ENCODE measurements around the gene SP140L.

Gene SP140L

DNA sequence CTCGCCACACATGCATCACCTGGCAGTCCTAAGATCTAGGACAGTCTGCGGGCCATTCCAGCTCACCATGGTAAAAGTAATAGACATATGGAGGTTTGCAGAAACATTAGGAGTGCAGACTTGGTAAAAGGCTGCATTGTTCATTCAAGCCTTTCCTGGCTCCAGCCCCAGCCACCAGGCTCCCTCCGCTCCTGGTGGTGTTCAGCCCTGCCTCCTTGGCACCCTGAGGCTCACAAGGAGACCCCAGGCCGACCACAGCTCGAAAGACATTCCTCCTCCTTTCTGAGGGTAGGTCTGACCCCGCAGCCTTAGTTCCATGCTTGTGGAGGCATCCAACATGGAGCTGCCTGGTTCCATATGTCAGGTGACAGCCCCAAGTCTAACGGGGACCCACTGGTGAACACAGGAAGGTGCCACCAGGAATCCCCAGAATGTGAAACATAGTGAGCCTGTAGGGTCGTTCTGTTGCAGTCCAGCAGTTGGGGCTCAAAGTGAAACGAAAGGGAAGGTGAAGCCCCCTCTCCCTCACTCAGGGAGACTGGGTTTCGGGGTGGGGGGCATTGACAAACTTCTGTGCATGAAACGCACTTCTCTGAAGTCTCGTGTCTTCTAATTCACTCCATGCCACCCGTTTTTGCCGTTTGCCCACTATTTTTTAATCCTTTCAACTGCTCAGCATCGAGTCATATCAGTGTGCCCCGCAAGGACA, 84.0 kb downstream of the SP140L start:
- no peaks in the 10 kb centered on the region for H3K9me3 ChIP-seq (ENCODE audit: insufficient read depth, low read depth, low read length)
- H3K4me1 ChIP-seq (ENCODE audit: insufficient read depth, low read length): no peaks in the 10 kb centered on the region; the same call in 1 of the 2 replicates
- H3K9ac ChIP-seq (ENCODE audit: low read depth, low read length): peak overlapping the region; percentile 78; the same call in 1 of the 2 replicates
- WGBS: 76% methylated on average over 16 of the region's 16 CpGs
- H3K36me3 ChIP-seq (ENCODE audit: insufficient read depth, low read length): no peaks in the 10 kb centered on the region
- H3K4me3 ChIP-seq (ENCODE audit: low read length): peak overlapping the region; percentile 69
- peaks cover 41% of the 10 kb centered on the region for H3K27me3 ChIP-seq (ENCODE audit: insufficient read depth, low read length)
- H3K27ac ChIP-seq (ENCODE audit: low read depth, low read length): no peak overlapping the region

DNA sequence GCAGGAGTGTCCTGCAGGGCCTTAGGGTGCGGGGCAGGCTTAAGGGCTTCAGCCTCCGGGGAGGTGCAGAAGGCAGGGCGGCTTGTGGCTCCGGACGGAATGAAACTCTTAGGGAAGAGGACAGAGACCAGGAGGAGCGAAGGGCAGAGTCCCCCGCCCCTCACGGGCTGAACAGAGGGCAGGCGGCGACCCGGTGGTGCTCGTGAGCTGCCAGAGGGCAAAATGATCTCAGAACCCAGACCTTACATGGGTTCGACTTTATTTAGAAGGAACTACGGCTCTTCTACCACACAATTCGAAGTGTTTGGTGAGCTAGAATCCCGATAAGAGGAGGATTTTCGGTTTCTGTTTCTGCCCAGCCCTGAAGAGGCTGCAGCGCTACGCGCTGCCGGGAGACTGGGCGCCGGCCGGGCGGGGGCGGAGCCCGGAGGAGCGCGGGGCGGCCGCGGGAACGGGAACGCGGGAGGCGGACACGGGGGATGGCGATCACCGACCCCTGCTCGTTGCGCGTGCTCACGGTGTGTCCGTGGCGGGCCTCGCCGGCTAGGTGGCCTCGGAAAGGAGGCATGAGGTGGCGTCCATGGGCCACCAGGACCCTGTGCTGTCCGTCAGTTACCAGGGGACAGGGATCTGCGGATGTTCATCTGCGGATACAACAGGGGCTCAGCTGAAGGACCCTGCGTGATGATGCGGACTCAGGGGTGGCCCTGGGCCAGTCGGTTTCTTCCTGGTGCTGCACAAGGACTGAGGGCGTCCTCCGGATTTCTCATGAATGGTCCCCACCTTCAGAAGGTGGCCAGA, 84.8 kb downstream of the SP140L start:
- Histone ChIP-seq H3K9ac (ENCODE audit: low read depth, low read length) (peak overlapping the region; percentile 78), H3K27me3 (ENCODE audit: insufficient read depth, low read length) (peaks cover 41% of the 10 kb centered on the region), H3K36me3 (ENCODE audit: insufficient read depth, low read length) (no peaks in the 10 kb centered on the region), H3K27ac (ENCODE audit: low read depth, low read length) (no peak overlapping the region), H3K4me1 (ENCODE audit: insufficient read depth, low read length) (peaks cover 3% of the 10 kb centered on the region; the same call in 1 of the 2 replicates), H3K4me3 (ENCODE audit: low read length) (peak overlapping the region; percentile 69), H3K9me3 (ENCODE audit: insufficient read depth, low read depth, low read length) (no peaks in the 10 kb centered on the region)
- 4% methylated on average over 57 of the region's 57 CpGs for WGBS

DNA sequence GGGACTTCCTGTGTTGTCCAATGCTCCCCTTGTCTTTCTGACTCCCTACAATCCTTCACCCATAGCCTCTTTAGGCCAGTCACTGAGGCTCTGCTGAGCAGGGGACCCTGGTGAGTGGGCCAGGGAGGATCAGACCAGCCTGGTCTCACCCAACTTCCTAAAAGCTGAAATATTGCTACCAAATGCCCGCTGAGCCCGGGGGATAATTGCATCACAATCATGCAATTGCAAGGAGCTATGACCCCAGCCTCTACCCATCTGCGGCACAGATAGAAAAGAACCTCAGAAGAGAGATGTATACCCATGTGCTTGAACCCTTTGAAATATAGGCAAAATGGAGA, 85.3 kb downstream of the SP140L start:
- H3K4me3 ChIP-seq (ENCODE audit: low read length): peak overlapping the region; percentile 69
- peaks cover 3% of the 10 kb centered on the region; the same call in 1 of the 2 replicates for H3K4me1 ChIP-seq (ENCODE audit: insufficient read depth, low read length)
- 100% methylated on average over 3 of the region's 3 CpGs for WGBS
- no peak overlapping the region for H3K27ac ChIP-seq (ENCODE audit: low read depth, low read length)
- H3K9me3 ChIP-seq (ENCODE audit: insufficient read depth, low read depth, low read length): no peaks in the 10 kb centered on the region
- H3K9ac ChIP-seq (ENCODE audit: low read depth, low read length): no peak overlapping the region
- H3K27me3 ChIP-seq (ENCODE audit: insufficient read depth, low read length): peaks cover 41% of the 10 kb centered on the region
- H3K36me3 ChIP-seq (ENCODE audit: insufficient read depth, low read length): no peaks in the 10 kb centered on the region

DNA sequence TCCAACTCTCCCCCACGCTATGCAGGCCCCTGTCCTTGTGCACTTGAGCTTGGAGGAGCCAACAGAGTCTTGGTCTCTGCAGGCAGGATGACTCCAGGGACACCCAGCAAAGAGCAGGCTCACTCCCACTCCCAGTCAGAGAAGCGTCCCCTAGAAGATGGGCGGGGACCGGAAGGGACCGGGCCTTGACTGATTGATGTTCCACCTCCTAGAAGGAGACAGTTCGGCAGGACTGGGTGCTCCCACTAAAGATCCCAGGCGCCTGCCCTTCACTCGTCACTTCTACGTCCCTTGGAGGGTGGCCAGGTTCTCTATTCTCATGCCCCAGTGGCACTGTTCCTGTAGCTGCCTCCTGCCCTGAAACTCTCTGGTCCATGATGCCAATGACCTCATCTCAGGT, 85.9 kb downstream of the SP140L start:
- H3K9ac ChIP-seq (ENCODE audit: low read depth, low read length): no peak overlapping the region

DNA sequence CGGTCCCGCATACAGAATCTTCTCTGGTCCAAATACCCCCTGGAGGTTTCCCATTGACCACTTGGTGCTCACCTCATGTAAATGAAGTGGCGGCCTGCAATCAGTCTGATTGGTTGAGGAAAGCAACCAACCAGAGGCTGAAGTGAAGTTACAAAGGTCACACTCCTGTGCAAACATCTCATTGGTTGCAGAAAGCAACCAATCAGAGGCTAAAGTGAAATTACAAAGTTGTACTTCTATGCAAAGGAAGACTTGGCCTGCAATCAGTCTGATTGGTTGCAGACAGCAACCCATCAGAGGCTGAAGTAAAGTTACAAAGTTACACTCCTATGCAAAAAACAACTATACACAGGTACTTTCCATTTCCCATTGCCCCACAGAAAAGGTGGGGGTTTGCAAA, 86.5 kb downstream of the SP140L start:
- H3K36me3 ChIP-seq (ENCODE audit: insufficient read depth, low read length): no peaks in the 10 kb centered on the region
- no peak overlapping the region for H3K27ac ChIP-seq (ENCODE audit: low read depth, low read length)
- H3K4me1 ChIP-seq (ENCODE audit: insufficient read depth, low read length): peaks cover 3% of the 10 kb centered on the region; the same call in 1 of the 2 replicates
- peaks cover 41% of the 10 kb centered on the region for H3K27me3 ChIP-seq (ENCODE audit: insufficient read depth, low read length)
- no peak overlapping the region for H3K4me3 ChIP-seq (ENCODE audit: low read length)
- WGBS: 96% methylated on average over 3 of the region's 3 CpGs
- no peaks in the 10 kb centered on the region for H3K9me3 ChIP-seq (ENCODE audit: insufficient read depth, low read depth, low read length)
- no peak overlapping the region for H3K9ac ChIP-seq (ENCODE audit: low read depth, low read length)

More for the DNA sequence above, 85.9 kb downstream of the SP140L start:
- Histone ChIP-seq H3K4me1 (ENCODE audit: insufficient read depth, low read length) (peaks cover 3% of the 10 kb centered on the region; the same call in 1 of the 2 replicates), H3K4me3 (ENCODE audit: low read length) (no peak overlapping the region), H3K27me3 (ENCODE audit: insufficient read depth, low read length) (peaks cover 41% of the 10 kb centered on the region), H3K9me3 (ENCODE audit: insufficient read depth, low read depth, low read length) (no peaks in the 10 kb centered on the region), H3K27ac (ENCODE audit: low read depth, low read length) (no peak overlapping the region), H3K36me3 (ENCODE audit: insufficient read depth, low read length) (no peaks in the 10 kb centered on the region)
- 94% methylated on average over 9 of the region's 9 CpGs for WGBS

DNA sequence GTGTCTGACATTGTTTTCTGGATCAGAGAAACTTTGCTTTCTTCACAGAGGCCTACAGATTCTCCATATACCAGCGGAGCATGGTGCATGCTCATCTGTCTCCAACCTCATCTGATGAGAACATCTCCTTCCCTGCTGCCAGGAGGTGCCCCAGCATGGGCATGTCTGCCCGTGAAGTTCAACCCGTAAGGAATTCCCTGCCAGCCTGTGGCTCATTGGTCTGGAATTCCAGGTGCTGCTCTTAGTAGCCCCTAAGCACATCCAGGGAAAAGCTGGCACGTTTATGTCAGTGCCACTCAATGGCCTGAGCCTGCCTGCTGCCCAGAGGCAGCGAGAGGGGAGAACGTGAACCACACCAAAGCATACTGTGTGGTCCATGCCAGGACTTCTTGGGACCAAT, 87.3 kb downstream of the SP140L start:
- H3K9me3 ChIP-seq (ENCODE audit: insufficient read depth, low read depth, low read length): no peaks in the 10 kb centered on the region
- 92% methylated on average over 6 of the region's 6 CpGs for WGBS
- peaks cover 3% of the 10 kb centered on the region; the same call in 1 of the 2 replicates for H3K4me1 ChIP-seq (ENCODE audit: insufficient read depth, low read length)
- H3K4me3 ChIP-seq (ENCODE audit: low read length): no peak overlapping the region
- peaks cover 36% of the 10 kb centered on the region for H3K27me3 ChIP-seq (ENCODE audit: insufficient read depth, low read length)
- no peaks in the 10 kb centered on the region for H3K36me3 ChIP-seq (ENCODE audit: insufficient read depth, low read length)
- H3K27ac ChIP-seq (ENCODE audit: low read depth, low read length): no peak overlapping the region
- no peak overlapping the region for H3K9ac ChIP-seq (ENCODE audit: low read depth, low read length)

DNA sequence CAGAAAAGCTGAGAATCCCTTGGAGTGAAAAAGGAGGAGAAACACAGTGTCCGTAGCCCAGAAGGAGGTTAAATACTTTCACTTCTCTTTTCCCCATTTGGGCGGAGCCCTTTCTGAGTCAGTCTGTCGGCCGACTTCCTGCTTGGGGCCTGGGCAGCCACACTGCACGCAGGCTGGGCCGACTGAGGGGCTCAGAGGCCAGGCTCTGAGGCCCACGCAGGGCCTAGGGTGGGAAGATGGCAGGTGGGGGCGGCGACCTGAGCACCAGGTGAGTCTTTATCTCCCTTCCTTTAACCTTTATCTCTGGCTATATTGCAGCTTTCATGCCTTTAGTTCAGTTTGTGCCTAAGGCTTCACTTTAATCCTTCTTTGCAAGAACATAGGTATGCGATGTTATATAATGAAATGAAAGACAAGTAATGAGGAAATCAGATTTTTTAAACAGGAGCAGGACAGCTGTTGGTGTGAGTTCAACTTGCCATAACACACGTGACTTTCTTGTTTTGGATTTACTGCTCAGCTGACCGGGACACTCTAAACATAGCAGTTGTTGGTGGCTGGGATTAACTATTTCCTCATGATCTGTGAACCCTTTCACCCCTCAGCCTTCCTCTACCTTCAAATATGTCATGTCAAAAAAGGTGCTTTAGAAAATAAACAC, 89.2 kb downstream of the SP140L start, which contains the start of gene SP100:
SP100 (plus strand) TSS at position 141 of the 661 bp plus-strand sequence; CDS start at position 237, 96 bp downstream.
- Histone ChIP-seq H3K27ac (ENCODE audit: low read depth, low read length) (no peak within 1 kb of the TSS), H3K9me3 (ENCODE audit: insufficient read depth, low read depth, low read length) (no peaks in the 10 kb centered on the region), H3K9ac (ENCODE audit: low read depth, low read length) (no peak within 1 kb of the TSS), H3K27me3 (ENCODE audit: insufficient read depth, low read length) (peaks cover 20% of the 10 kb centered on the region), H3K4me1 (ENCODE audit: insufficient read depth, low read length) (peaks cover 3% of the 10 kb centered on the region; the same call in 1 of the 2 replicates), H3K4me3 (ENCODE audit: low read length) (no peak within 1 kb of the TSS), H3K36me3 (ENCODE audit: insufficient read depth, low read length) (no peaks in the 10 kb centered on the region)
- 64% methylated on average over 12 of the region's 12 CpGs for WGBS

DNA sequence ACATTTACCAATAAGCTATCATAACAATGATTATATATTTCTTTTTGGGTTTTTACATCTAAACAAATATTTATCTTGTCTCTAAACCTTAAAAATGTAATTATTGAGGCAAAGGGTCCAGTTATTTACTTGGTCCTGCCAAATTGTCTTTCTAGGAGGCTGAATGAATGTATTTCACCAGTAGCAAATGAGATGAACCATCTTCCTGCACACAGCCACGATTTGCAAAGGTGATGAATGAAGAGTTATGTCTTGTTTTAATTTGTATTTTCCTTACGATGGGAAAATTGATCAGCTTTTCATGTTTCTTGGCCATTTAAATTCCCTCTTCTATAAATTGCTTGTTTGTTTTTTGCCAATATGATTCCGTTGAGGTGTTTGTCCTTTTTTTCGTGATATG, 90.4 kb downstream of the SP140L start:
- no peak overlapping the region for H3K4me3 ChIP-seq (ENCODE audit: low read length)
- WGBS: 86% methylated on average over 1 of the region's 4 CpGs
- no peaks in the 10 kb centered on the region for H3K36me3 ChIP-seq (ENCODE audit: insufficient read depth, low read length)
- H3K9ac ChIP-seq (ENCODE audit: low read depth, low read length): no peak overlapping the region
- H3K9me3 ChIP-seq (ENCODE audit: insufficient read depth, low read depth, low read length): no peaks in the 10 kb centered on the region
- 0 out of 2 replicates have a peak, but pooled peaks cover 3% of the 10 kb centered on the region for H3K4me1 ChIP-seq (ENCODE audit: insufficient read depth, low read length)
- H3K27ac ChIP-seq (ENCODE audit: low read depth, low read length): no peak overlapping the region
- peaks cover 8% of the 10 kb centered on the region for H3K27me3 ChIP-seq (ENCODE audit: insufficient read depth, low read length)

DNA sequence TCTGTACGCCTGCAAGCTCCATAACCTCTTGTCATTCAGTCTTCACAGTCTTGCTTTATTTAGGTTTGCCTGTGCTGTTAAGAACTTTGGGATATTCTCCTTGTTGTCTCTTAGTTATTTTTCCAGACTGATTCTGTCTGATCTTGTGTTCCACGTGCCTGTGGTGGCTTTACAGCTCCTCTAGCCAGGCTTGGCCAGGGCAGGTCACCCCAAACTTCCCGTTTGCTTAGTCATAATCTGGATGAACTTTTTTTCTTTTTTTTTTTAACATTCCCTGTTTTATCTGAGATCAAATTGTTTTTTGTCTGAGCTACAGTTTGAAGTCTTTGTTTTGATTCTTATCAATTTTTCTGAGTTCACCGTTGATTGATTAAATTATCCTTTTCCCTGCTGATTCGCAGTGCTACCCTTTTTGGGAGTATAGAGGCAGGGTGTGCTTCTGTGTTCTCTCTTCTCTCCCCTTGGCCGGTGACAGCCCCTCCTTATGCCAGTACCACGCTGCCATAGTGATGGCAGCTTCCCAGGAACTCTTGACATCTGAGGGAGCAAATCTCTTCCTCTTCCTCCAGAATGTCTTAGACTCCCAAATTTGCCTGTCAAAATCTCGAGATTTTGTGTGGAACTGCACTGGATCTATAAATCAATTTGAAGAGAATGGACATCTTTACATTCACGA, 91.5 kb downstream of the SP140L start:
- 89% methylated on average over 8 of the region's 9 CpGs for WGBS
- H3K36me3 ChIP-seq (ENCODE audit: insufficient read depth, low read length): no peaks in the 10 kb centered on the region
- 0 out of 2 replicates have a peak, but pooled peaks cover 3% of the 10 kb centered on the region for H3K4me1 ChIP-seq (ENCODE audit: insufficient read depth, low read length)
- H3K27ac ChIP-seq (ENCODE audit: low read depth, low read length): no peak overlapping the region
- no peak overlapping the region for H3K9ac ChIP-seq (ENCODE audit: low read depth, low read length)
- H3K27me3 ChIP-seq (ENCODE audit: insufficient read depth, low read length): no peaks in the 10 kb centered on the region
- no peaks in the 10 kb centered on the region for H3K9me3 ChIP-seq (ENCODE audit: insufficient read depth, low read depth, low read length)
- H3K4me3 ChIP-seq (ENCODE audit: low read length): no peak overlapping the region

DNA sequence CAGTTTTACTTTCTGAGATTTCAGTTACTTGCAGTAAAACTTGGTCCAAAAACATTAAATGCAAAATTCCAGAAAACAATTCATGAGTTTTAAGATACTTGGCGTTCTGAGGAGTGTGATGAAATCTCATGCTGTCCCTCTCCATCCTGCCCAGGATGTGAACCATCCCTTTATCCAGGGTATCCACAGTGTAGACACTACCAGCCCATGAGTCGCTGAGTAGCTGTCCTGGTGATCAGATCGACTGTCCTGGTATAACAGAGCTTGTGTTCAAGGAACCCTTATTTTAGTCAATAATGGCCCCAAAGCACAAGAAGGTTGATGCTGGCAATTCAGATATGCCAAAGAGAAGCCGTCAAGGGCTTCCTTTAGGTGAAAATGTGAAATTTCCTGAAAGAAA, 92.2 kb downstream of the SP140L start:
- no peak overlapping the region for H3K27ac ChIP-seq (ENCODE audit: low read depth, low read length)
- H3K4me3 ChIP-seq (ENCODE audit: low read length): no peak overlapping the region
- H3K9ac ChIP-seq (ENCODE audit: low read depth, low read length): no peak overlapping the region
- no peaks in the 10 kb centered on the region for H3K9me3 ChIP-seq (ENCODE audit: insufficient read depth, low read depth, low read length)
- H3K4me1 ChIP-seq (ENCODE audit: insufficient read depth, low read length): 0 out of 2 replicates have a peak, but pooled peaks cover 3% of the 10 kb centered on the region
- WGBS: 94% methylated on average over 4 of the region's 4 CpGs
- H3K27me3 ChIP-seq (ENCODE audit: insufficient read depth, low read length): no peaks in the 10 kb centered on the region
- no peaks in the 10 kb centered on the region for H3K36me3 ChIP-seq (ENCODE audit: insufficient read depth, low read length)

All from HUES64 (cell line).